ENCODE results near the gene ERLEC1.

ERLEC1 gene

DNA sequence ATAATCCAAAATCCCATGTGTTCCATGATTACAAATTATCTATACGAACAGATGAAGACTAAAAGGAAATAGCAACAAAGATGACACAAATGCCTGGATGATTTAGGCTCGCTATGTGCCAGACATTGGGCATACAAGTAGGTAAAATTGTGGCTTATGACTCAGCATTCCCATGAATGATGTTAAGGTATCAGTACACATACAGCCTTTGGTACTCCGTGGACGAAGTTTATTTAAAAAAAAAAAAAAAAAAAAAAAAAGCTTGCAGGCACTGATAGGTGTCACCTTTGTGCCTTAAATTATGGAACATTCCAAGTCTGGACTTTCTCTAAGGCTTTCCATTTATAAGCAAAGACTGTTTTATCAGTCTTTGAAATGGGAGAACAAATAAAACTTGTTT is 16.6 kb upstream of the ERLEC1 start:
- WGBS, result 93% methylated on average over 2 of the region's 4 CpGs
- Histone ChIP-seq H3K23ac (ENCODE audit: low read length in 2 of 2) (no peak overlapping the region), H3K4ac (ENCODE audit: low read depth in 1 of 2, low read length in 2 of 2) (no peak overlapping the region), H3K9me3 (ENCODE audit: control insufficient read depth, low read length) (no peaks in the 10 kb centered on the region), H3K79me1 (replicated peaks; ENCODE audit: low read length, poor library complexity, severe bottlenecking) (peaks cover 15% of the 10 kb centered on the region), H3K27ac (ENCODE audit: low read length, poor library complexity, severe bottlenecking) (no peak overlapping the region), H3K36me3 (ENCODE audit: control insufficient read depth in 1 of 2, insufficient read depth in 2 of 2, low read depth in 1 of 2, low read length in 2 of 2) (peaks cover 3 to 6% of the 10 kb centered on the region in 2 experiments), H3K27me3 (ENCODE audit: control insufficient read depth in 1 of 2, insufficient read depth in 1 of 2, low read length in 2 of 2) (no peaks in the 10 kb centered on the region), H2AFZ (ENCODE audit: low read depth, low read length) (no peak overlapping the region), H4K91ac (ENCODE audit: low read length) (no peak overlapping the region), H2BK5ac (ENCODE audit: low read depth, low read length, poor library complexity, severe bottlenecking) (no peak overlapping the region), H2AK5ac (ENCODE audit: low read length, severe bottlenecking) (no peak overlapping the region), H2BK120ac (ENCODE audit: low read depth, low read length) (no peak overlapping the region), H3K14ac (ENCODE audit: low read length in 2 of 2) (no peak overlapping the region), H4K8ac (ENCODE audit: low read length) (no peak overlapping the region), H3K4me3 (ENCODE audit: insufficient read depth in 1 of 2, low read depth in 1 of 2, low read length in 2 of 2) (no peak overlapping the region), H3K9ac (ENCODE audit: low read length) (no peak overlapping the region), H3K4me1 (ENCODE audit: control insufficient read depth, insufficient read depth, low read depth, low read length) (no peaks in the 10 kb centered on the region), H2BK15ac (ENCODE audit: low read depth, poor library complexity, severe bottlenecking) (no peak overlapping the region), H2BK12ac (ENCODE audit: low read length in 2 of 2) (no peak overlapping the region), H3K4me2 (ENCODE audit: low read length, poor library complexity, severe bottlenecking) (no peak overlapping the region), H3K18ac (ENCODE audit: low read depth in 1 of 2, low read length in 2 of 2) (no peak overlapping the region)
- DNase-seq, result no peak

DNA sequence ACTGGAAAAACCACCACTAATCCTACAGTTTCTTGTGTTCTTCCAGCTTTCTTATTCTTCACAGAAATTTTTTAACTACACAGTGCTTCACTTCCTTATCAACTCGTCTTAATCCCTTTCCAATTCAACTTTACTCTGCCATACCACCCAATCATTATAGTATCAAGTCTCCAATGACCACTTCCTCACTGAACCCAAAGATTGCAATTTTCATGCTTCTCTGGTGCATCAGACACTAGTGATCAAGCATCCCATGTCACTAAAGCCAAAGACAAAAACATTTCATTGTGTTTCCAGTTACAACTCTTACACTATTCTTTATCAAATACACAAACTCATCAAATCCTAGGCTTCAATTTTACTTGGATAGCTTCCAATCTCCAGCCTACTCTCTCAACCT is 9.7 kb upstream of the ERLEC1 start:
- Histone ChIP-seq H2BK12ac (ENCODE audit: low read length in 2 of 2) (no peak overlapping the region), H3K4me2 (ENCODE audit: low read length, poor library complexity, severe bottlenecking) (no peak overlapping the region), H2BK120ac (ENCODE audit: low read depth, low read length) (no peak overlapping the region), H3K36me3 (ENCODE audit: control insufficient read depth in 1 of 2, insufficient read depth in 2 of 2, low read depth in 1 of 2, low read length in 2 of 2) (peaks cover 6% of the 10 kb centered on the region in 2 experiments), H3K4me3 (ENCODE audit: insufficient read depth in 1 of 2, low read depth in 1 of 2, low read length in 2 of 2) (no peak overlapping the region), H3K27me3 (ENCODE audit: control insufficient read depth in 1 of 2, insufficient read depth in 1 of 2, low read length in 2 of 2) (no peaks in the 10 kb centered on the region), H3K18ac (ENCODE audit: low read depth in 1 of 2, low read length in 2 of 2) (no peak overlapping the region), H4K91ac (ENCODE audit: low read length) (no peak overlapping the region), H3K4ac (ENCODE audit: low read depth in 1 of 2, low read length in 2 of 2) (no peak overlapping the region), H2BK5ac (ENCODE audit: low read depth, low read length, poor library complexity, severe bottlenecking) (no peak overlapping the region), H3K23ac (ENCODE audit: low read length in 2 of 2) (no peak overlapping the region), H3K4me1 (ENCODE audit: control insufficient read depth, insufficient read depth, low read depth, low read length) (no peaks in the 10 kb centered on the region), H2AK5ac (ENCODE audit: low read length, severe bottlenecking) (no peak overlapping the region), H3K9ac (ENCODE audit: low read length) (no peak overlapping the region), H2BK15ac (ENCODE audit: low read depth, poor library complexity, severe bottlenecking) (no peak overlapping the region), H3K14ac (ENCODE audit: low read length in 2 of 2) (no peak overlapping the region), H3K27ac (ENCODE audit: low read length, poor library complexity, severe bottlenecking) (no peak overlapping the region), H2AFZ (ENCODE audit: low read depth, low read length) (no peak overlapping the region), H3K9me3 (ENCODE audit: control insufficient read depth, low read length) (no peaks in the 10 kb centered on the region), H4K8ac (ENCODE audit: low read length) (no peak overlapping the region), H3K79me1 (replicated peaks; ENCODE audit: low read length, poor library complexity, severe bottlenecking) (peaks cover 9% of the 10 kb centered on the region)
- DNase-seq, result no peak
- 89% methylated on average over 1 of the region's 1 CpG for whole genome bisulfite sequencing

DNA sequence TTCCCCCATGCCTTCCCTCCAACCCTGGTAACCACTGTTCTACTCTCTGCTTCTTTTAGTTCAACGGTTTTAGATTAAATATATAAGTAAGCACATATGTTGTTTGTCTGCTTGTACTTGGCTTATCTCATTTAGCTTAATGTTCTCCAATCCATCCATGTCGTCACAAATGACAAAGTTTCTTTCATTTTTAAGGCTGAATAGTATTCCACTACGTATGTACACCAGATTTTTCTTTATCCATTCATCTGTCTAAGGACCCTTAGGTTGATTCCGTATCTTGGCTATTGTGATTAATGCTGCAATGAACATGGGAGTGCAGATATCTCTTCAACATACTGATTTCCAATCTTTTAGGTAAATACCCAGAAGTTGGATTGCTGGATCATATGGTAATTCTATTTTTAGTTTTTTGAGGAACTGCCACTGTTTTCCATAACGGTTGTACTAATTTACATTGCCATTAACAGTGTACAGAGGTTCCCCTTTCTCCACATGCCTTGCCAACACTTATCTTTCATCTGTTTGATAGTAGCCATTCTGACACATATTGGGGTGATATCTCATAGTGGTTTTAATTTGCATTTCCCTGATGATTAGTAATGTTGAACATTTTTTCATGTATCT is 8.2 kb upstream of the ERLEC1 start:
- H3K4me2 ChIP-seq (ENCODE audit: low read length, poor library complexity, severe bottlenecking), result no peak overlapping the region
- no peak overlapping the region for H2AK5ac ChIP-seq (ENCODE audit: low read length, severe bottlenecking)
- H2BK120ac ChIP-seq (ENCODE audit: low read depth, low read length), result no peak overlapping the region
- no peak overlapping the region for H3K27ac ChIP-seq (ENCODE audit: low read length, poor library complexity, severe bottlenecking)
- no peak overlapping the region for H2BK5ac ChIP-seq (ENCODE audit: low read depth, low read length, poor library complexity, severe bottlenecking)
- H2BK12ac ChIP-seq (ENCODE audit: low read length in 2 of 2), result no peak overlapping the region
- H2AFZ ChIP-seq (ENCODE audit: low read depth, low read length), result no peak overlapping the region
- H4K8ac ChIP-seq (ENCODE audit: low read length), result no peak overlapping the region
- H3K4me1 ChIP-seq (ENCODE audit: control insufficient read depth, insufficient read depth, low read depth, low read length), result no peaks in the 10 kb centered on the region
- H3K4me3 ChIP-seq (ENCODE audit: insufficient read depth in 1 of 2, low read depth in 1 of 2, low read length in 2 of 2), result no peak overlapping the region
- no peak overlapping the region for H3K18ac ChIP-seq (ENCODE audit: low read depth in 1 of 2, low read length in 2 of 2)
- H3K27me3 ChIP-seq (ENCODE audit: control insufficient read depth in 1 of 2, insufficient read depth in 1 of 2, low read length in 2 of 2), result no peaks in the 10 kb centered on the region
- H3K9ac ChIP-seq (ENCODE audit: low read length), result no peak overlapping the region
- no peak overlapping the region for H4K91ac ChIP-seq (ENCODE audit: low read length)
- 93% methylated on average over 2 of the region's 5 CpGs for WGBS
- no peak overlapping the region for H3K14ac ChIP-seq (ENCODE audit: low read length in 2 of 2)
- DNase-seq, result no peak
- H2BK15ac ChIP-seq (ENCODE audit: low read depth, poor library complexity, severe bottlenecking), result no peak overlapping the region
- H3K9me3 ChIP-seq (ENCODE audit: control insufficient read depth, low read length), result no peaks in the 10 kb centered on the region
- H3K36me3 ChIP-seq (ENCODE audit: control insufficient read depth in 1 of 2, insufficient read depth in 2 of 2, low read depth in 1 of 2, low read length in 2 of 2), result peaks cover 4 to 6% of the 10 kb centered on the region in 2 experiments
- peaks cover 15% of the 10 kb centered on the region for H3K79me1 ChIP-seq (replicated peaks; ENCODE audit: low read length, poor library complexity, severe bottlenecking)
- H3K23ac ChIP-seq (ENCODE audit: low read length in 2 of 2), result no peak overlapping the region
- no peak overlapping the region for H3K4ac ChIP-seq (ENCODE audit: low read depth in 1 of 2, low read length in 2 of 2)

DNA sequence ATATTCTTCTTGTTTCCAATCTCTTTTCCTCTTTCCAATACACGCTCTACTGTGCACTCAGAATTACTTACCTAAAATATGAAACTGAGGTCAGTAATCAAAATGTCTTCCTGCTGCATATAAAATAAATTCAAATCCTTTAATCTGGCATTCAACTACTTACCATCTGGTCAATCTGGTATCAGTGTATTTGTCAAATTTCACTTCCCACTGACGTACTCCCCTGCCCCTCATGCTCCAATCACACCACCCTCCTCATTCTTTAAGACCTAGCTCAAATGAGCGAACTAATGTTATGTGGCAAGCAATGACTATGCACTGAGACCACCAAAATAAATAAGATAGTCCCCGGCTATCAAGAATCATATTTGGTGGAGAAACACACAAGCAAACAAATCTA is 6.8 kb upstream of the ERLEC1 start:
- no peak overlapping the region for H3K4me3 ChIP-seq (ENCODE audit: insufficient read depth in 1 of 2, low read depth in 1 of 2, low read length in 2 of 2)
- peaks cover 15% of the 10 kb centered on the region for H3K79me1 ChIP-seq (replicated peaks; ENCODE audit: low read length, poor library complexity, severe bottlenecking)
- H3K36me3 ChIP-seq (ENCODE audit: control insufficient read depth in 1 of 2, insufficient read depth in 2 of 2, low read depth in 1 of 2, low read length in 2 of 2), result peaks cover 0 to 2% of the 10 kb centered on the region in 2 experiments
- H2BK15ac ChIP-seq (ENCODE audit: low read depth, poor library complexity, severe bottlenecking), result no peak overlapping the region
- no peak overlapping the region for H3K14ac ChIP-seq (ENCODE audit: low read length in 2 of 2)
- no peak overlapping the region for H4K91ac ChIP-seq (ENCODE audit: low read length)
- no peaks in the 10 kb centered on the region for H3K27me3 ChIP-seq (ENCODE audit: control insufficient read depth in 1 of 2, insufficient read depth in 1 of 2, low read length in 2 of 2)
- H4K8ac ChIP-seq (ENCODE audit: low read length), result no peak overlapping the region
- no peak overlapping the region for H2BK12ac ChIP-seq (ENCODE audit: low read length in 2 of 2)
- no peak overlapping the region for H3K4me2 ChIP-seq (ENCODE audit: low read length, poor library complexity, severe bottlenecking)
- no peak overlapping the region for H2AFZ ChIP-seq (ENCODE audit: low read depth, low read length)
- H3K18ac ChIP-seq (ENCODE audit: low read depth in 1 of 2, low read length in 2 of 2), result no peak overlapping the region
- no peak overlapping the region for H3K27ac ChIP-seq (ENCODE audit: low read length, poor library complexity, severe bottlenecking)
- WGBS, result 95% methylated on average over 3 of the region's 4 CpGs
- H2AK5ac ChIP-seq (ENCODE audit: low read length, severe bottlenecking), result no peak overlapping the region
- H3K4ac ChIP-seq (ENCODE audit: low read depth in 1 of 2, low read length in 2 of 2), result no peak overlapping the region
- H2BK120ac ChIP-seq (ENCODE audit: low read depth, low read length), result no peak overlapping the region
- no peak for DNase-seq
- no peak overlapping the region for H2BK5ac ChIP-seq (ENCODE audit: low read depth, low read length, poor library complexity, severe bottlenecking)
- no peaks in the 10 kb centered on the region for H3K9me3 ChIP-seq (ENCODE audit: control insufficient read depth, low read length)
- peaks cover 1% of the 10 kb centered on the region for H3K4me1 ChIP-seq (ENCODE audit: control insufficient read depth, insufficient read depth, low read depth, low read length)
- H3K9ac ChIP-seq (ENCODE audit: low read length), result no peak overlapping the region
- H3K23ac ChIP-seq (ENCODE audit: low read length in 2 of 2), result no peak overlapping the region
